ENCODE results near the gene FNDC3B. TPM values are rescaled to one million over a fixed set of nuclear protein-coding genes. Genes with fewer than 3 reads are reported as not detected.

FNDC3B gene
- total and polyA plus RNA-seq, 2 of the 8 experiments (the other 6 are each of a cell fraction or from before 2014, with no cell fraction given), result 14.1 to 44.4 TPM

DNA sequence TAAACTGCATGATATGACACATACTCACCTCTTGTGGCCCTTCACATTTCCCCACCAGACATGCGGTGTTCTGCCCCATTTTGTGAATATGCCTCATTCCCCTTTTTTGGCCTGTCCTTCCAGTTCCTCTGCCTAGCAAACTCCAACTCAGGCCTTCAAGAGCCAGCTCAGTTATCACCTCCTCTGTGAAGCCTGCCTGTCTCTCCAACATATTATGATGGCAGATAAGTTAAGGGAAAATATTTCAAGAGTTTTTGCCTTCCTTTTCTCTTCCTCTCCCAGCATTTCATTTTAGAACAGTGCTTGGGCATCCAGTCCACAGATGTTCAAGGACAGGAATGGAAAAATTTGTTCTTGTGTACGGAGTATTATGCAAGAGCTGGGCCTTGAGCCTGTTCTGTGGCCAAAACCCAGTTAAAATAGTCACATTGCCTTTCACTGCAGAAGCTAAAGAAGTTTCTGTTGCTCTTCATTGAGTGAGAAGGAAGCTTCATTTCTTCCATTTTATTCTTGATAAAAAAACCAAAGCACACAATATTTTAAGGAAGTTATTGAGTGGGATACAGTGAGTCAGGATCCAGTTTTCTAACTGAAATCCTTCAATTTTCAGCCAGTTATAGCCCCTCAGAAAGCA is 216.8 kb downstream of the FNDC3B start:
- FAIRE-seq (no peak), DNase-seq (ENCODE audit: low read depth in 1 of 2, low spot score in 2 of 2) (no peak)
- Histone ChIP-seq H3K18ac (ENCODE audit: extremely low read depth, low read length) (no peak overlapping the region), H3K79me1 (ENCODE audit: low read depth, low read length) (no peaks in the 10 kb centered on the region), H3K9me3 (ENCODE audit: insufficient read depth in 2 of 2, low read depth in 1 of 2, low read length in 1 of 2) (no peaks in the 10 kb centered on the region), H4K91ac (replicated peaks; ENCODE audit: insufficient read length, low read length) (no peak overlapping the region), H3K27me3 (replicated peaks in 1 of 4; ENCODE audit: control insufficient read depth in 3 of 4, extremely low read depth in 1 of 4, insufficient read depth in 3 of 4, low read length in 3 of 4) (no peaks in the 10 kb centered on the region), H3K9ac (replicated peaks in 1 of 4; ENCODE audit: extremely low read depth in 1 of 4, low read depth in 3 of 4, low read length in 3 of 4) (no peak overlapping the region), H3K4me1 (replicated peaks in 1 of 4; ENCODE audit: control insufficient read depth in 3 of 4, insufficient read depth in 4 of 4, low read length in 3 of 4) (peaks cover 0 to 6% (median 4%) of the 10 kb centered on the region in 4 experiments; a peak in 5 of 7 replicates), H4K8ac (ENCODE audit: extremely low read depth, insufficient read depth, low read length) (no peak overlapping the region), H3K14ac (ENCODE audit: insufficient read length) (no peak overlapping the region), H2BK5ac (ENCODE audit: low read depth, low read length) (no peak overlapping the region), H3K23ac (ENCODE audit: insufficient read length) (no peak overlapping the region), H3K23me2 (ENCODE audit: low read depth, low read length) (no peaks in the 10 kb centered on the region; the same call in 1 of the 2 replicates), H3K4ac (replicated peaks; ENCODE audit: insufficient read length, low read depth, low read length) (no peak overlapping the region), H3K4me2 (ENCODE audit: insufficient read depth in 1 of 2, low read depth in 2 of 2, low read length in 2 of 2) (no peak overlapping the region), H2BK12ac (ENCODE audit: low read depth, low read length) (no peak overlapping the region; the same call in 1 of the 2 replicates), H3K79me2 (ENCODE audit: control insufficient read depth in 1 of 2, insufficient read depth in 2 of 2, low read length in 2 of 2) (no peaks in the 10 kb centered on the region; a peak in 1 of 4 replicates), H2AK5ac (ENCODE audit: low read depth, low read length) (no peak overlapping the region), H3K4me3 (ENCODE audit: extremely low read depth in 1 of 4, insufficient read depth in 2 of 4, low read depth in 3 of 4, low read length in 4 of 4) (no peak overlapping the region), H2BK15ac (ENCODE audit: low read length) (no peak overlapping the region), H3K36me3 (ENCODE audit: control insufficient read depth in 2 of 4, insufficient read depth in 4 of 4, low read length in 3 of 4) (peaks cover 0 to 9% (median 1%) of the 10 kb centered on the region in 4 experiments; a peak in 2 of 8 replicates), H4K20me1 (replicated peaks in 1 of 2; ENCODE audit: control insufficient read depth in 1 of 2, insufficient read depth in 2 of 2, low read length in 2 of 2) (peaks cover 0 to 2% of the 10 kb centered on the region in 2 experiments), H3K27ac (ENCODE audit: low read depth, low read length) (no peak overlapping the region), H2AFZ (ENCODE audit: low read length) (no peak overlapping the region), H2BK20ac (ENCODE audit: low read length) (no peak overlapping the region), H2BK120ac (replicated peaks; ENCODE audit: low read depth, low read length) (no peak overlapping the region), H4K5ac (ENCODE audit: insufficient read length, low read depth, low read length) (no peak overlapping the region), H3K56ac (replicated peaks; ENCODE audit: insufficient read length, low read depth, low read length) (no peak overlapping the region)
- CTCF ChIA-PET (ENCODE audit: partially characterized antibody), result interaction anchor here (2.2 kb wide), 1 partner anchor 10 kb away, joined by 6 read pairs; no protein-coding TSS in a partner anchor
- no peak for TF ChIP-seq JUN (IDR thresholded peaks at IDR 0.05; ENCODE audit: low read depth, low read length)
- TF ChIP-seq CHD2 (IDR thresholded peaks at IDR 0.05; ENCODE audit: low read length), result no peak
- no peak for TF ChIP-seq NANOG (IDR thresholded peaks at IDR 0.05; ENCODE audit: insufficient read depth, low read depth, low read length, poor library complexity, severe bottlenecking)
- TF ChIP-seq MAFK (IDR thresholded peaks at IDR 0.05; ENCODE audit: low read depth, low read length), result no peak
- TF ChIP-seq CREB1 (IDR thresholded peaks at IDR 0.05), result no peak
- TF ChIP-seq CEBPB (IDR thresholded peaks at IDR 0.05; ENCODE audit: low read depth, low read length), result no peak
- TF ChIP-seq RAD21 (IDR thresholded peaks at IDR 0.05 in 1 of 2, conservative IDR thresholded peaks at IDR 0.05 in 1 of 2; ENCODE audit: low read depth in 2 of 2, low read length in 2 of 2), result no peak
- TF ChIP-seq NRF1 (IDR thresholded peaks at IDR 0.05; ENCODE audit: low read depth, low read length), result no peak
- TF ChIP-seq SP1 (IDR thresholded peaks at IDR 0.05; ENCODE audit: low read depth, low read length), result no peak
- TF ChIP-seq KDM4A (IDR thresholded peaks at IDR 0.05; ENCODE audit: low read depth, low read length, severe bottlenecking), result no peak
- TF ChIP-seq EGR1 (IDR thresholded peaks at IDR 0.05; ENCODE audit: borderline replicate concordance, low read depth, low read length), result no peak
- TF ChIP-seq SIRT6 (IDR thresholded peaks at IDR 0.05; ENCODE audit: low read length), result no peak
- no peak for TF ChIP-seq BRCA1 (IDR thresholded peaks at IDR 0.05; ENCODE audit: low read depth, low read length)
- 98% methylated on average over 2 of the region's 2 CpGs; no CpG with 5 or more reads in 1 of the 2 experiments for WGBS, 2 experiments (ENCODE audit: extremely low coverage in 1 of 2, insufficient coverage in 1 of 2, insufficient read length in 1 of 2, insufficient replicate concordance in 2 of 2, low coverage in 1 of 2, low lambda C conversion rate in 2 of 2, missing lambda C conversion rate in 1 of 2)
- POLR2A ChIA-PET (ENCODE audit: partially characterized antibody), result no interaction called here
